ENCODE data around the gene SLC1A7. TPM values are rescaled to one million over a fixed set of nuclear protein-coding genes. Genes with fewer than 3 reads are reported as not detected.

The SLC1A7 gene
- total RNA-seq, 1 donor from 2014 or later, result not detected

GRCh38 chr1:53107570-53108322 is 34.7 kb downstream of the SLC1A7 start:
- Histone ChIP-seq H3K27me3 (ENCODE audit: control insufficient read depth, insufficient read depth, low read length) (peaks cover 5% of the 10 kb centered on the region), H3K4me3 (ENCODE audit: low read depth, low read length) (no peak overlapping the region), H3K36me3 (ENCODE audit: control insufficient read depth, insufficient read depth, low read length) (no peaks in the 10 kb centered on the region)
- TF ChIP-seq, protein P1, sequence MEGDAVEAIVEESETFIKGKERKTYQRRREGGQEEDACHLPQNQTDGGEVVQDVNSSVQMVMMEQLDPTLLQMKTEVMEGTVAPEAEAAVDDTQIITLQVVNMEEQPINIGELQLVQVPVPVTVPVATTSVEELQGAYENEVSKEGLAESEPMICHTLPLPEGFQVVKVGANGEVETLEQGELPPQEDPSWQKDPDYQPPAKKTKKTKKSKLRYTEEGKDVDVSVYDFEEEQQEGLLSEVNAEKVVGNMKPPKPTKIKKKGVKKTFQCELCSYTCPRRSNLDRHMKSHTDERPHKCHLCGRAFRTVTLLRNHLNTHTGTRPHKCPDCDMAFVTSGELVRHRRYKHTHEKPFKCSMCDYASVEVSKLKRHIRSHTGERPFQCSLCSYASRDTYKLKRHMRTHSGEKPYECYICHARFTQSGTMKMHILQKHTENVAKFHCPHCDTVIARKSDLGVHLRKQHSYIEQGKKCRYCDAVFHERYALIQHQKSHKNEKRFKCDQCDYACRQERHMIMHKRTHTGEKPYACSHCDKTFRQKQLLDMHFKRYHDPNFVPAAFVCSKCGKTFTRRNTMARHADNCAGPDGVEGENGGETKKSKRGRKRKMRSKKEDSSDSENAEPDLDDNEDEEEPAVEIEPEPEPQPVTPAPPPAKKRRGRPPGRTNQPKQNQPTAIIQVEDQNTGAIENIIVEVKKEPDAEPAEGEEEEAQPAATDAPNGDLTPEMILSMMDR (IDR thresholded peaks at IDR 0.05; ENCODE audit: insufficient read depth, low read length, poor library complexity, severe bottlenecking), result no peak
- no peak for DNase-seq (ENCODE audit: low read depth)

DNA sequence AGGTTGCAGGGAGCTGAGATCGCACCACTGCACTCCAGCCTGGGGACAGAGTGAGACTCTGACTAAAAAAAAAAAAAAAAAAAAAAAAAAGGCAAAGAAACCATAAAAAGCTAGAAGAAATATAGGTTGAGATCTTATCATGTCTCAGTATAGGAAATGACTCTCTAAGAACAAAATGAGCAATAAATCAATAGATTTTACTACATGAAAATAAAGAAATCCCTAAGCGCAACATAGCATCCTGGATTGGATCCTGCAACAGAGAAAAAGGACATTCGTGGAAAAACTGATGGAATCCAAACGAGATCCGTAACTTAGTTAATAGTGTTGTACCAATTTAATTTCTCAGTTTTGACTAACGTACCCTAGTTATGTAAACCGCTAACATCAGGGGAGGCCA is 35.3 kb downstream of the SLC1A7 start:
- TF ChIP-seq, protein P1 (IDR thresholded peaks at IDR 0.05; ENCODE audit: insufficient read depth, low read length, poor library complexity, severe bottlenecking), result no peak

DNA sequence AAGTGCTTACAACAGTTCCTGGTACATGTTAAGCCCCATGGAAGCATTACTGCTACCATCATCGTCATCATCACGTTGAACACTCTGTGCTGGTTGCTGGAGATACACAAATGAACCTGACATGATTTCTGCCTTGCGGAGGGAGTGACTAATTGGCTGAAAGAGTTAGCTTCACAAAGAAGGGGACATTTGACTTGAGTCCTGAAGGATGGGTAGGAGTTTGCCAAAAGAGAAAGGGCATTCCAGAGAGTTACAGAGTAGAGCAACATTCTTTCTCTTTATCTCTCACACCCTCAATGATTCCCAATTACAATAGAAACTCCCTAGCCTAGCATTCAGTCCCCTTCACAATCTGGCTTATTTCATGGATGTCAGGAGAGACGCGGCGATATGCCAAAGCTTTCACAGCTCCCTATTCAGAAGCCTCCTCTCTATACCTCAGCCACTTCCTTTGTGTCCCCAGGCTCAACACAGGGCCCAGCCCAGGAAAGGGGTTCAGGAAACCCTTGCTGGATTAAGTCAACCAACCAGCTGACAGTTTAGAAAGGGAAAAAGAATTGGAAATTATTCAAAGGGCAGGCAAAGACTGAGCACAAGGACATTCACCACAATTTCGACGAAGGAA is 38.0 kb downstream of the SLC1A7 start:
- H3K27me3 ChIP-seq (ENCODE audit: control insufficient read depth, insufficient read depth, low read length), result peaks cover 5% of the 10 kb centered on the region
- no peak for DNase-seq (ENCODE audit: low read depth)
- TF ChIP-seq, protein P1 (IDR thresholded peaks at IDR 0.05; ENCODE audit: insufficient read depth, low read length, poor library complexity, severe bottlenecking), result no peak
- H3K36me3 ChIP-seq (ENCODE audit: control insufficient read depth, insufficient read depth, low read length), result no peaks in the 10 kb centered on the region
- H3K4me3 ChIP-seq (ENCODE audit: low read depth, low read length), result no peak overlapping the region

More for the DNA sequence above, 35.3 kb downstream of the SLC1A7 start:
- no peak for DNase-seq (ENCODE audit: low read depth)
- no peak overlapping the region for H3K4me3 ChIP-seq (ENCODE audit: low read depth, low read length)
- peaks cover 5% of the 10 kb centered on the region for H3K27me3 ChIP-seq (ENCODE audit: control insufficient read depth, insufficient read depth, low read length)
- no peaks in the 10 kb centered on the region for H3K36me3 ChIP-seq (ENCODE audit: control insufficient read depth, insufficient read depth, low read length)

DNA sequence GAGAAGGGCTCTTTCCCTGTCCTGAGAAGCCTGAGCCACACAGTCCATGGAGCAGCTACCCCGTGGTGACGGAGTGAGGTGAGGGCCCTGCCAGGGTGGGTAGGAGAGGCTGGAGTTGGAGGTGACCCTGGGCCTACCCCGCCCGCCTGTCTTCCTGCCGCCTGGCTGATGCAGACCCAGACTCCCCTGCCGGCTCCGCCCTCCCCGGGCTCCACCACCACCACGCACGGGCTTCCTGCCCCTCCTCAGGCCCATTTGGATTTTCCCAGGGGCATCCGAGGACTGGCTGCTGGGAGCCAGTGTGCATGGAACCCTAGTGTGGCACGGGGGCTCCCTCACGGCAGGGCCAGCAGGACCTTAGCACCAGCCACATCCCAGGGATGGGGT is 47.9 kb downstream of the SLC1A7 start:
- H3K36me3 ChIP-seq (ENCODE audit: control insufficient read depth, insufficient read depth, low read length), result no peaks in the 10 kb centered on the region
- TF ChIP-seq, protein P1 (IDR thresholded peaks at IDR 0.05; ENCODE audit: insufficient read depth, low read length, poor library complexity, severe bottlenecking), result no peak

DNA sequence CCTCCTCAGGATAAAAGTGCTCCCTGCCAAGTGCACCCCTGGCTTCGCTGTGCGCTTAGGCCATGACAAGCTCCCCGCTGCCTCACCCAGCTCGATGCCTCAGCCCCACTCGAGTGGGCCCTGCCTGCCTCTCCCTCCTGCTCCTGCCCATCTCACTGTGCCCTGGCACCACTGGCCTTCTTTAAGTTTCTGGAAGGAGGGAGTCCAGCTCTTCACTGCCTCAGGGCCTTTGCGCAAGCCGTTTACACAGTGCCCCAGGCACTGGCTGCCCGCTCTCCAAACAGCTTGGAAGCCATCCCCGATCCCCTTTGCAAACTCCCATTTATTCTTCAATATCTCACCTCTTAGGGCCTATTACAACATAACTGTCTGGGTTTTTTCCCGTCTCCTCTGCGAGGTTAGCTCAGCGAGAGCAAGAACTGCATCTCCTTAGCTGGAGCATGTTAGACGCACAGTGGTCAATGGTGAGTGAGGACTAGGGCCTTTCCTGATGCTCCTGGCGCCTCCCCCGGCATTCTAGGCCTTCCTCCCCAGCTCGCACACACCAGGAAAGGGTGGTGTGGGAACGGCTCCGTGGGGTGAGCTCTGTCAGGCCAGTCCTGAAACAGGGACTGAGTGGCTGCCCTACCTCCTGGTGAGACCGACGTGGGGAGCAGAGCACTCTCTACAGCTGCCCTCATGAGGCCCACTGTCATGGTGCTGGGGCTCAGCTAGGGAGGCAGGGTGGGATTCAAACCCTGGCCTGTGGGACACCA is 48.5 kb downstream of the SLC1A7 start:
- TF ChIP-seq, protein P1 (IDR thresholded peaks at IDR 0.05; ENCODE audit: insufficient read depth, low read length, poor library complexity, severe bottlenecking), result no peak
- no peak overlapping the region for H3K4me3 ChIP-seq (ENCODE audit: low read depth, low read length)
- no peaks in the 10 kb centered on the region for H3K36me3 ChIP-seq (ENCODE audit: control insufficient read depth, insufficient read depth, low read length)
- DNase-seq (ENCODE audit: low read depth), result no peak
- no peaks in the 10 kb centered on the region for H3K27me3 ChIP-seq (ENCODE audit: control insufficient read depth, insufficient read depth, low read length)

More for the DNA sequence above, 47.9 kb downstream of the SLC1A7 start:
- Histone ChIP-seq H3K4me3 (ENCODE audit: low read depth, low read length) (no peak overlapping the region), H3K27me3 (ENCODE audit: control insufficient read depth, insufficient read depth, low read length) (no peaks in the 10 kb centered on the region)
- DNase-seq (ENCODE audit: low read depth), result no peak
